CD14-positive monocyte (primary cell): ENCODE data around the gene MTRFR. TPM values are rescaled to one million over a fixed set of nuclear protein-coding genes. Genes with fewer than 3 reads are reported as not detected.
A peak's percentile ranks its signal among the peaks of the same experiment; 100 is the strongest.

ENCODE experiments used
- DNase-seq, 3 donors: peaks; one replicate each; pipeline ENCODE4 v3.0.0-alpha.2; 2011 to 2022
- H2AFZ ChIP-seq: 2 replicates; pipeline ENCODE4 v1.6.0; 2012; ENCODE audit warnings: mild to moderate bottlenecking, low read depth, low read length, inconsistent platforms; ENCODE audit not compliant: insufficient read depth, poor library complexity, severe bottlenecking
- H3K27ac ChIP-seq, 2 donors: 1 replicate in 1 of 2; 2 replicates in 1 of 2; pipeline ENCODE4 v1.5.1; 2012 to 2013; ENCODE audit warnings: low read length in 2 of 2, control low read depth in 1 of 2, inconsistent platforms in 1 of 2, low read depth in 1 of 2, mild to moderate bottlenecking in 1 of 2
- H3K27me3 ChIP-seq, 2 donors: one replicate each; pipeline versions ENCODE4 v1.6.0 to v1.6.1; 2011 to 2013; ENCODE audit warnings: low read length in 2 of 2; ENCODE audit not compliant: control insufficient read depth in 2 of 2, insufficient read depth in 2 of 2
- H3K36me3 ChIP-seq, 2 donors: replicated peaks in 1 of 2; 1 replicate in 1 of 2; 2 replicates in 1 of 2; pipeline versions ENCODE4 v1.5.1 to v1.6.1; 2012 to 2013; ENCODE audit warnings: low read length in 2 of 2, control low read depth in 1 of 2, inconsistent platforms in 1 of 2, mild to moderate bottlenecking in 1 of 2; ENCODE audit not compliant: insufficient read depth in 2 of 2, control insufficient read depth in 1 of 2
- H3K4me1 ChIP-seq, 2 donors: 1 replicate in 1 of 2; 2 replicates in 1 of 2; pipeline versions ENCODE4 v1.5.1 to v1.6.1; 2012 to 2013; ENCODE audit warnings: low read length in 2 of 2, control low read depth in 1 of 2, inconsistent platforms in 1 of 2, mild to moderate bottlenecking in 1 of 2, moderate library complexity in 1 of 2; ENCODE audit not compliant: insufficient read depth in 2 of 2, control insufficient read depth in 1 of 2
- H3K4me2 ChIP-seq: replicated peaks from 2 replicates; pipeline ENCODE3; 2012; ENCODE audit warnings: low read length, moderate library complexity, mild to moderate bottlenecking; ENCODE audit not compliant: poor library complexity, severe bottlenecking; ENCODE audit errors: extremely low read depth
- H3K4me3 ChIP-seq, 3 experiments: fragments of 200-600 bp in 1 of 3; sonication (generic) in 1 of 3; replicated peaks in 1 of 3; 1 replicate in 2 of 3; 2 replicates in 1 of 3; pipeline ENCODE4 v1.5.1; 2011 to 2013; ENCODE audit warnings: low read length in 3 of 3, mild to moderate bottlenecking in 3 of 3, control low read depth in 2 of 3, low read depth in 2 of 3, inconsistent platforms in 1 of 3, moderate library complexity in 1 of 3
- H3K79me2 ChIP-seq: 2 replicates; pipeline ENCODE4 v1.6.0; 2012; ENCODE audit warnings: mild to moderate bottlenecking, control low read depth, inconsistent platforms, low read length, moderate library complexity; ENCODE audit not compliant: insufficient read depth
- H3K9ac ChIP-seq: 2 replicates; pipeline ENCODE4 v1.6.0; 2017; ENCODE audit warnings: low read length, mild to moderate bottlenecking; ENCODE audit not compliant: insufficient read depth, poor library complexity, severe bottlenecking
- H3K9me3 ChIP-seq, 2 donors: replicated peaks in 1 of 2; 1 replicate in 1 of 2; 2 replicates in 1 of 2; pipeline versions ENCODE4 v1.5.1 to v1.6.1; 2012 to 2013; ENCODE audit warnings: low read length in 2 of 2, control low read depth in 1 of 2; ENCODE audit not compliant: control insufficient read depth in 1 of 2, insufficient read depth in 1 of 2
- H4K20me1 ChIP-seq: 2 replicates; pipeline ENCODE4 v1.6.0; 2012; ENCODE audit warnings: mild to moderate bottlenecking, low read length, control low read depth, moderate library complexity; ENCODE audit not compliant: insufficient read depth
- H3K27ac Mint-ChIP-seq, 7 donors: one replicate each; pipeline ENCODE4 v1.8.0; 2020; ENCODE audit warnings: mild to moderate bottlenecking in 7 of 7, mixed read lengths in 7 of 7, moderate library complexity in 6 of 7, inconsistent platforms in 2 of 7
- H3K27me3 Mint-ChIP-seq, 3 donors: one replicate each; pipeline ENCODE4 v1.8.0; 2021 to 2022; ENCODE audit warnings: low read depth in 3 of 3, mild to moderate bottlenecking in 3 of 3, mixed read lengths in 3 of 3, moderate library complexity in 3 of 3, inconsistent platforms in 1 of 3
- H3K36me3 Mint-ChIP-seq, 2 donors: one replicate each; pipeline ENCODE4 v1.8.0; 2020; ENCODE audit warnings: mixed read lengths in 2 of 2, inconsistent platforms in 1 of 2, mild to moderate bottlenecking in 1 of 2
- H3K4me1 Mint-ChIP-seq: one replicate; pipeline ENCODE4 v1.8.0; 2020; ENCODE audit warnings: mild to moderate bottlenecking, mixed read lengths
- H3K4me3 Mint-ChIP-seq, 2 donors: one replicate each; pipeline ENCODE4 v1.8.0; 2020; ENCODE audit warnings: mild to moderate bottlenecking in 2 of 2, mixed read lengths in 2 of 2, moderate library complexity in 1 of 2
- H3K9me3 Mint-ChIP-seq, 7 donors: one replicate each; pipeline ENCODE4 v1.8.0; 2020 to 2022; ENCODE audit warnings: mixed read lengths in 7 of 7, mild to moderate bottlenecking in 6 of 7, moderate library complexity in 6 of 7, inconsistent platforms in 2 of 7
- CTCF ChIP-seq: fragments of 200-600 bp; IDR thresholded peaks from one replicate; pipeline ENCODE4 v1.8.0; 2022; ENCODE audit warnings: antibody characterized with exemption, mild to moderate bottlenecking
- whole genome bisulfite sequencing: methylation state at CpG from one replicate; pipeline ENCODE4 v1.1.5; 2013; ENCODE audit warnings: missing lambda C conversion rate; ENCODE audit not compliant: insufficient coverage; 5-methylcytosine and 5-hydroxymethylcytosine counted together
- intact Hi-C, 2 donors: fragments of 100-400 bp; cut with micrococcal nuclease; formaldehyde crosslinking; loops; one replicate each; pipeline versions ENCODE4 v1.15.0 to v1.15.1; 2023
- polyA plus RNA-seq, 3 donors: library from polyadenylated mRNA; depleted of rRNA in 1 of 3; unstranded in 2 of 3; stranded (reverse) in 1 of 3; fragments of 300-500 nt in 2 of 3; fragments of >200 nt in 1 of 3; fragmentation: Illumina TruSeq in 2 of 3; gene quantifications; 1 replicate in 2 of 3; 2 replicates in 1 of 3; pipeline ENCODE4 v1.2.3, GENCODE V29; 2012 to 2021

MTRFR gene
- polyA plus RNA-seq, 3 donors: 1.7 to 2.1 (median 1.7) TPM

GRCh38 chr12:123237646-123238329, 4.6 kb downstream of the MTRFR start:
- WGBS: no CpG with 5 or more reads among the region's 6 CpGs
- Mint-ChIP-seq H3K27ac (peak overlapping the region in 2 of 7 donors; percentile 54 to 66), H3K4me1 (peaks cover 28% of the 10 kb centered on the region), H3K4me3 (peak overlapping the region in 1 of 2 donors; percentile 9), H3K9me3 (no peaks in the 10 kb centered on the region), H3K36me3 (peaks cover 3 to 17% of the 10 kb centered on the region in 2 donors), H3K27me3 (peaks cover 0 to 5% (median 2%) of the 10 kb centered on the region in 3 donors)
- peaks cover 25 to 26% of the 10 kb centered on the region in 2 donors for H3K4me1 ChIP-seq
- H3K4me2 ChIP-seq: no peak overlapping the region
- no peak overlapping the region for H2AFZ ChIP-seq
- H3K79me2 ChIP-seq: peaks cover 70% of the 10 kb centered on the region
- no peak overlapping the region for H3K9ac ChIP-seq
- intact Hi-C loops: loop anchor here (1.0 to 10.0 kb wide), 2 partner anchors 263 to 377 kb away; partner anchors contain the start of gene OGFOD2 (in 1 of the 2)
- H3K27ac ChIP-seq: no peak overlapping the region
- DNase-seq: peak; percentile 35 to 44 (median 43)
- no peak overlapping the region for H3K4me3 ChIP-seq
- H4K20me1 ChIP-seq: peaks cover 3% of the 10 kb centered on the region
- no peaks in the 10 kb centered on the region for H3K27me3 ChIP-seq
- peak; percentile 83 for TF ChIP-seq CTCF
- no peaks in the 10 kb centered on the region for H3K9me3 ChIP-seq
- H3K36me3 ChIP-seq: peaks cover 0 to 5% of the 10 kb centered on the region in 2 donors

GRCh38 chr12:123238330-123238682, 5.1 kb downstream of the MTRFR start:
- no peak for DNase-seq
- no peak overlapping the region for H3K9ac ChIP-seq
- H3K4me1 ChIP-seq: peaks cover 27% of the 10 kb centered on the region in 2 donors
- no peak overlapping the region for H2AFZ ChIP-seq
- WGBS: no CpG with 5 or more reads among the region's 2 CpGs
- no peaks in the 10 kb centered on the region for H3K9me3 Mint-ChIP-seq
- H3K27me3 Mint-ChIP-seq: peaks cover 0 to 5% (median 2%) of the 10 kb centered on the region in 3 donors
- H3K36me3 Mint-ChIP-seq: peaks cover 3 to 17% of the 10 kb centered on the region in 2 donors
- H3K4me2 ChIP-seq: no peak overlapping the region
- H3K4me1 Mint-ChIP-seq: peaks cover 30% of the 10 kb centered on the region
- peak overlapping the region in 1 of 7 donors; percentile 22 for H3K27ac Mint-ChIP-seq
- intact Hi-C loops: loop anchor here (1.0 to 10.0 kb wide), 2 partner anchors 264 to 378 kb away; partner anchors contain the start of gene OGFOD2 (in 1 of the 2)
- H4K20me1 ChIP-seq: peaks cover 3% of the 10 kb centered on the region
- no peak overlapping the region for H3K4me3 Mint-ChIP-seq
- H3K36me3 ChIP-seq: peaks cover 0 to 5% of the 10 kb centered on the region in 2 donors
- H3K27me3 ChIP-seq: no peaks in the 10 kb centered on the region
- H3K79me2 ChIP-seq: peaks cover 73% of the 10 kb centered on the region
- TF ChIP-seq CTCF: peak; percentile 45
- H3K27ac ChIP-seq: no peak overlapping the region
- no peak overlapping the region for H3K4me3 ChIP-seq
- no peaks in the 10 kb centered on the region for H3K9me3 ChIP-seq
